ENCODE measurements around the gene TRIM31.

- TF ChIP-seq CTCF (conservative IDR thresholded peaks at IDR 0.05; ENCODE audit: low read depth, low read length): no peak
- TF ChIP-seq EZH2 (IDR thresholded peaks at IDR 0.05; ENCODE audit: borderline replicate concordance, low read depth, low read length, poor library complexity, severe bottlenecking): no peak
Observed at GRCh38 chr6:30092852-30093543, 19.9 kb downstream of the TRIM31 start.
